Neural cell (in vitro differentiated cells): ENCODE results near the gene NFE2L1.

Experiments
- EP300 ChIP-seq: fragments of 450-650 bp; conservative IDR thresholded peaks from 2 replicates; pipeline ENCODE4 v1.6.1; 2014; ENCODE audit warnings: antibody characterized with exemption, mild to moderate bottlenecking, moderate library complexity; ENCODE audit not compliant: poor library complexity, severe bottlenecking
- EZH2 ChIP-seq: fragments of 200-600, 300-800 bp; shearing (Covaris generic), sonication (generic); IDR thresholded peaks from 2 replicates; pipeline ENCODE4 v1.6.1; 2014; ENCODE audit warnings: antibody characterized with exemption, low read length, borderline replicate concordance, mild to moderate bottlenecking; ENCODE audit not compliant: insufficient read depth, poor library complexity, severe bottlenecking
- MXI1 ChIP-seq: fragments of 450-650 bp; conservative IDR thresholded peaks from 2 replicates; pipeline ENCODE4 v1.6.1; 2014; ENCODE audit warnings: antibody characterized with exemption, mild to moderate bottlenecking; ENCODE audit not compliant: poor library complexity, severe bottlenecking
- POLR2AphosphoS5 ChIP-seq: IDR thresholded peaks from 2 replicates; pipeline ENCODE4 v1.6.1; 2012
- RAD21 ChIP-seq: fragments of 450-650 bp; conservative IDR thresholded peaks from 2 replicates; pipeline ENCODE4 v1.6.1; 2014; ENCODE audit warnings: antibody characterized with exemption, mild to moderate bottlenecking, moderate library complexity
- SMC3 ChIP-seq: fragments of 450-650 bp; conservative IDR thresholded peaks from 2 replicates; pipeline ENCODE4 v1.6.1; 2014; ENCODE audit warnings: antibody characterized with exemption, mild to moderate bottlenecking, moderate library complexity; ENCODE audit not compliant: poor library complexity
- TAF1 ChIP-seq: IDR thresholded peaks from 2 replicates; pipeline ENCODE4 v1.6.1; 2012; ENCODE audit warnings: low read depth
- TF ChIP-seq, protein P1 (sequence below): fragments of 450-650 bp; IDR thresholded peaks from 2 replicates; pipeline ENCODE4 v1.5.1; 2014; ENCODE audit warnings: antibody characterized with exemption, mild to moderate bottlenecking, moderate library complexity; ENCODE audit not compliant: poor library complexity, severe bottlenecking
- TF ChIP-seq, protein P2 (sequence below): IDR thresholded peaks from 2 replicates; pipeline ENCODE4 v1.6.1; 2012; ENCODE audit warnings: borderline replicate concordance

DNA sequence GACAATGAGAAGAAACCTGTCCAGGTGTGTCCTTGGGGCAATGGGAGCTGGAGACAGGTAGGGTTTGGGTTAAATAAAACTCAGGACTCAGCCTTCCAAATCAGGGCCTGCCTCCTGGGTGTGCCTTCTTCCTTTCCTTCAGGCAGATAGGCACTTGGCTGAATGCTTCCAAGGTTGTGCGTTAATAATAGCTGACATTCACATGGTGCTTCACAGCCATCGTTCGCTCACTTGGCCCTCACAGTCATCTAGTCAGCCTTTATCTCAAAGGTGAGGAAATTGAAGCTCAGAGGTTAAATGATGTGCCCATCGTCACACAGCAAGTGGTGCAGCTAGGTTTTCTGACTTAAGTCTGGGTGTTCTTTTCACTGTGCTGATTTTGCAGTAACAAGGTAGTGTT lies 9.5 kb downstream of the NFE2L1 start:
- TF ChIP-seq, protein P1, sequence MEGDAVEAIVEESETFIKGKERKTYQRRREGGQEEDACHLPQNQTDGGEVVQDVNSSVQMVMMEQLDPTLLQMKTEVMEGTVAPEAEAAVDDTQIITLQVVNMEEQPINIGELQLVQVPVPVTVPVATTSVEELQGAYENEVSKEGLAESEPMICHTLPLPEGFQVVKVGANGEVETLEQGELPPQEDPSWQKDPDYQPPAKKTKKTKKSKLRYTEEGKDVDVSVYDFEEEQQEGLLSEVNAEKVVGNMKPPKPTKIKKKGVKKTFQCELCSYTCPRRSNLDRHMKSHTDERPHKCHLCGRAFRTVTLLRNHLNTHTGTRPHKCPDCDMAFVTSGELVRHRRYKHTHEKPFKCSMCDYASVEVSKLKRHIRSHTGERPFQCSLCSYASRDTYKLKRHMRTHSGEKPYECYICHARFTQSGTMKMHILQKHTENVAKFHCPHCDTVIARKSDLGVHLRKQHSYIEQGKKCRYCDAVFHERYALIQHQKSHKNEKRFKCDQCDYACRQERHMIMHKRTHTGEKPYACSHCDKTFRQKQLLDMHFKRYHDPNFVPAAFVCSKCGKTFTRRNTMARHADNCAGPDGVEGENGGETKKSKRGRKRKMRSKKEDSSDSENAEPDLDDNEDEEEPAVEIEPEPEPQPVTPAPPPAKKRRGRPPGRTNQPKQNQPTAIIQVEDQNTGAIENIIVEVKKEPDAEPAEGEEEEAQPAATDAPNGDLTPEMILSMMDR = no peak
- TF ChIP-seq RAD21 (no peak), EZH2 (no peak), EP300 (no peak), MXI1 (no peak), POLR2AphosphoS5 (no peak), SMC3 (no peak), TAF1 (no peak)
- TF ChIP-seq, protein P2, sequence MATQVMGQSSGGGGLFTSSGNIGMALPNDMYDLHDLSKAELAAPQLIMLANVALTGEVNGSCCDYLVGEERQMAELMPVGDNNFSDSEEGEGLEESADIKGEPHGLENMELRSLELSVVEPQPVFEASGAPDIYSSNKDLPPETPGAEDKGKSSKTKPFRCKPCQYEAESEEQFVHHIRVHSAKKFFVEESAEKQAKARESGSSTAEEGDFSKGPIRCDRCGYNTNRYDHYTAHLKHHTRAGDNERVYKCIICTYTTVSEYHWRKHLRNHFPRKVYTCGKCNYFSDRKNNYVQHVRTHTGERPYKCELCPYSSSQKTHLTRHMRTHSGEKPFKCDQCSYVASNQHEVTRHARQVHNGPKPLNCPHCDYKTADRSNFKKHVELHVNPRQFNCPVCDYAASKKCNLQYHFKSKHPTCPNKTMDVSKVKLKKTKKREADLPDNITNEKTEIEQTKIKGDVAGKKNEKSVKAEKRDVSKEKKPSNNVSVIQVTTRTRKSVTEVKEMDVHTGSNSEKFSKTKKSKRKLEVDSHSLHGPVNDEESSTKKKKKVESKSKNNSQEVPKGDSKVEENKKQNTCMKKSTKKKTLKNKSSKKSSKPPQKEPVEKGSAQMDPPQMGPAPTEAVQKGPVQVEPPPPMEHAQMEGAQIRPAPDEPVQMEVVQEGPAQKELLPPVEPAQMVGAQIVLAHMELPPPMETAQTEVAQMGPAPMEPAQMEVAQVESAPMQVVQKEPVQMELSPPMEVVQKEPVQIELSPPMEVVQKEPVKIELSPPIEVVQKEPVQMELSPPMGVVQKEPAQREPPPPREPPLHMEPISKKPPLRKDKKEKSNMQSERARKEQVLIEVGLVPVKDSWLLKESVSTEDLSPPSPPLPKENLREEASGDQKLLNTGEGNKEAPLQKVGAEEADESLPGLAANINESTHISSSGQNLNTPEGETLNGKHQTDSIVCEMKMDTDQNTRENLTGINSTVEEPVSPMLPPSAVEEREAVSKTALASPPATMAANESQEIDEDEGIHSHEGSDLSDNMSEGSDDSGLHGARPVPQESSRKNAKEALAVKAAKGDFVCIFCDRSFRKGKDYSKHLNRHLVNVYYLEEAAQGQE = no peak
